Upper lobe of left lung (tissue), 4 donors: ENCODE measurements around the gene SUGP1.

Source experiments
- CTCF ChIP-seq, 6 experiments: fragments of 450-650 bp in 4 of 6; fragments of 200-600 bp in 2 of 6; sonication (generic) in 2 of 6; IDR thresholded peaks; one replicate each; pipeline ENCODE4 v1.5.1; 2016 to 2019; ENCODE audit warnings: antibody characterized with exemption in 6 of 6
- POLR2A ChIP-seq, 4 donors: fragments of 450-650 bp; IDR thresholded peaks; one replicate each; pipeline ENCODE4 v1.5.1; 2016 to 2017; ENCODE audit warnings: antibody characterized with exemption in 4 of 4, mild to moderate bottlenecking in 2 of 4
- POLR2AphosphoS5 ChIP-seq, 2 donors: sonication (generic); formaldehyde crosslinking; IDR thresholded peaks; one replicate each; pipeline ENCODE4 v1.5.1; 2017; ENCODE audit warnings: antibody characterized with exemption in 2 of 2

- TF ChIP-seq CTCF (IDR thresholded peaks at IDR 0.05) (no peak), POLR2A (IDR thresholded peaks at IDR 0.05) (no peak), POLR2AphosphoS5 (IDR thresholded peaks at IDR 0.05) (no peak)
Measured at GRCh38 chr19:19356500-19356899, 36.2 kb upstream of the SUGP1 start.
